ENCODE measurements around the gene LIPE.

Gene LIPE

GRCh38 chr19:42427313-42427712 lies at the start of gene LIPE:
Gene LIPE (minus strand): TSS chr19:42427388. CDS start chr19:42427149, 239 bp downstream.
- no peak for TF ChIP-seq GATA3 (IDR thresholded peaks at IDR 0.05; ENCODE audit: low read depth, low read length)
- TF ChIP-seq GATA2 (IDR thresholded peaks at IDR 0.05; ENCODE audit: low read depth, low read length), result no peak

GRCh38 chr19:42475366-42475765 lies 48.2 kb upstream of the LIPE start:
- TF ChIP-seq GATA3 (IDR thresholded peaks at IDR 0.05; ENCODE audit: low read depth, low read length) (no peak), GATA2 (IDR thresholded peaks at IDR 0.05; ENCODE audit: low read depth, low read length) (no peak)

- TF ChIP-seq GATA2 (IDR thresholded peaks at IDR 0.05; ENCODE audit: low read depth, low read length) (no peak), GATA3 (IDR thresholded peaks at IDR 0.05; ENCODE audit: low read depth, low read length) (no peak)
Observed at GRCh38 chr19:42474743-42475142, 47.6 kb upstream of the LIPE start.

GRCh38 chr19:42473686-42474085 lies 46.5 kb upstream of the LIPE start:
- TF ChIP-seq GATA2 (IDR thresholded peaks at IDR 0.05; ENCODE audit: low read depth, low read length) (no peak), GATA3 (IDR thresholded peaks at IDR 0.05; ENCODE audit: low read depth, low read length) (no peak)

GRCh38 chr19:42472402-42473147 lies 45.4 kb upstream of the LIPE start:
- TF ChIP-seq GATA3 (IDR thresholded peaks at IDR 0.05; ENCODE audit: low read depth, low read length), result no peak
- no peak for TF ChIP-seq GATA2 (IDR thresholded peaks at IDR 0.05; ENCODE audit: low read depth, low read length)

GRCh38 chr19:42471554-42472249 lies 44.5 kb upstream of the LIPE start:
- no peak for TF ChIP-seq GATA2 (IDR thresholded peaks at IDR 0.05; ENCODE audit: low read depth, low read length)
- no peak for TF ChIP-seq GATA3 (IDR thresholded peaks at IDR 0.05; ENCODE audit: low read depth, low read length)

- TF ChIP-seq GATA3 (IDR thresholded peaks at IDR 0.05; ENCODE audit: low read depth, low read length) (no peak), GATA2 (IDR thresholded peaks at IDR 0.05; ENCODE audit: low read depth, low read length) (no peak)
Observed at GRCh38 chr19:42469311-42470235, 42.4 kb upstream of the LIPE start.

- TF ChIP-seq GATA2 (IDR thresholded peaks at IDR 0.05; ENCODE audit: low read depth, low read length) (no peak), GATA3 (IDR thresholded peaks at IDR 0.05; ENCODE audit: low read depth, low read length) (no peak)
Observed at GRCh38 chr19:42468273-42468796, 41.1 kb upstream of the LIPE start.

- TF ChIP-seq GATA2 (IDR thresholded peaks at IDR 0.05; ENCODE audit: low read depth, low read length) (no peak), GATA3 (IDR thresholded peaks at IDR 0.05; ENCODE audit: low read depth, low read length) (no peak)
Observed at GRCh38 chr19:42467183-42467760, 40.1 kb upstream of the LIPE start.

GRCh38 chr19:42466521-42467182 lies 39.5 kb upstream of the LIPE start:
- TF ChIP-seq GATA3 (IDR thresholded peaks at IDR 0.05; ENCODE audit: low read depth, low read length) (no peak), GATA2 (IDR thresholded peaks at IDR 0.05; ENCODE audit: low read depth, low read length) (no peak)

GRCh38 chr19:42465827-42466280 lies 38.7 kb upstream of the LIPE start:
- TF ChIP-seq GATA3 (IDR thresholded peaks at IDR 0.05; ENCODE audit: low read depth, low read length), result no peak
- TF ChIP-seq GATA2 (IDR thresholded peaks at IDR 0.05; ENCODE audit: low read depth, low read length), result no peak

- TF ChIP-seq GATA3 (IDR thresholded peaks at IDR 0.05; ENCODE audit: low read depth, low read length) (no peak), GATA2 (IDR thresholded peaks at IDR 0.05; ENCODE audit: low read depth, low read length) (no peak)
Observed at GRCh38 chr19:42461700-42462324, 34.6 kb upstream of the LIPE start.

Measured in SH-SY5Y (cell line).